Endothelial cell of umbilical vein (primary cell): ENCODE measurements around the gene CD37. TPM values are rescaled to one million over a fixed set of nuclear protein-coding genes. Genes with fewer than 3 reads are reported as not detected.
"Not testable (repeated sequence)": the region's sequence is repeated elsewhere in the genome, so short reads cannot be mapped to it uniquely, and the experiment has no call there.

ENCODE experiments used
- BruUV-seq: library from RNA; stranded (reverse); fragments of 400-500 nt; replicated peaks from 2 replicates; lab custom pipeline; 2021; lab: Mats Ljungman, UMichigan
- CTCF ChIA-PET: fragments of 300-600, 350-600 bp; sonication (Branson Sonifier 250); formaldehyde crosslinking; loops from one replicate; lab custom pipeline; 2021; ENCODE audit warnings: antibody characterized with exemption, inconsistent platforms; lab: Charles Lee
- POLR2A ChIA-PET: fragments of 300-600, 350-600 bp; sonication (Branson Sonifier 250); formaldehyde crosslinking; loops from one replicate; lab custom pipeline; 2021; ENCODE audit warnings: antibody characterized with exemption, inconsistent platforms; lab: Charles Lee
- DNase-seq: peaks from one replicate; pipeline ENCODE4 v3.0.0-alpha.2; 2011; ENCODE audit warnings: low read depth, low spot score
- FAIRE-seq: peaks from 2 replicates; lab custom pipeline; 2011; peaks lifted over from hg19 to GRCh38; lab: Jason Lieb, UNC
- H2AFZ ChIP-seq: 2 replicates; pipeline ENCODE4 v1.6.0; 2012; ENCODE audit warnings: low read depth, low read length, control low read depth, inconsistent platforms
- H3K27ac ChIP-seq: 2 replicates; pipeline ENCODE4 v1.5.1; 2011; ENCODE audit warnings: low read depth, mild to moderate bottlenecking, control low read depth, low read length, moderate library complexity; ENCODE audit not compliant: insufficient read depth
- H3K27me3 ChIP-seq, 2 experiments: 2 replicates each; pipeline versions ENCODE4 v1.6.0 to v1.6.1; 2011; ENCODE audit warnings: low read length in 2 of 2, mixed read lengths in 1 of 2; ENCODE audit not compliant: control insufficient read depth in 2 of 2, insufficient read depth in 2 of 2
- H3K36me3 ChIP-seq, 2 experiments: 2 replicates in 1 of 2; 3 replicates in 1 of 2; pipeline ENCODE4 v1.5.1; 2011; ENCODE audit warnings: low read length in 2 of 2, mild to moderate bottlenecking in 1 of 2, moderate library complexity in 1 of 2; ENCODE audit not compliant: control insufficient read depth in 2 of 2, insufficient read depth in 2 of 2; ENCODE audit errors: extremely low read depth in 1 of 2
- H3K4me1 ChIP-seq: 3 replicates; pipeline ENCODE4 v1.5.1; 2011; ENCODE audit warnings: mild to moderate bottlenecking, low read length; ENCODE audit not compliant: control insufficient read depth, insufficient read depth; ENCODE audit errors: extremely low read depth
- H3K4me2 ChIP-seq: 2 replicates; pipeline ENCODE4 v1.6.1; 2011; ENCODE audit warnings: low read length, control low read depth, mixed read lengths; ENCODE audit not compliant: insufficient read depth
- H3K4me3 ChIP-seq, 3 experiments: fragments of 200-600 bp in 1 of 3; sonication (generic), shearing (Covaris generic) in 1 of 3; replicated peaks in 1 of 3; 2 replicates each; pipeline ENCODE4 v1.5.1; 2011 to 2016; ENCODE audit warnings: control low read depth in 3 of 3, low read length in 3 of 3, mild to moderate bottlenecking in 2 of 3, inconsistent platforms in 1 of 3, low read depth in 1 of 3, moderate library complexity in 1 of 3; ENCODE audit not compliant: insufficient read depth in 1 of 3
- H3K79me2 ChIP-seq: 2 replicates; pipeline ENCODE4 v1.6.0; 2012; ENCODE audit warnings: low read length, inconsistent platforms; ENCODE audit not compliant: control insufficient read depth, insufficient read depth
- H3K9ac ChIP-seq: replicated peaks from 2 replicates; pipeline ENCODE3; 2011; ENCODE audit warnings: low read length, control low read depth; ENCODE audit not compliant: insufficient read depth; ENCODE audit errors: extremely low read depth
- H3K9me1 ChIP-seq: replicated peaks from 3 replicates; pipeline ENCODE4 v1.6.0; 2011; ENCODE audit warnings: mild to moderate bottlenecking, low read length; ENCODE audit not compliant: control insufficient read depth, insufficient read depth; ENCODE audit errors: extremely low read depth
- H3K9me3 ChIP-seq: replicated peaks from 2 replicates; pipeline ENCODE4 v1.5.1; 2012; ENCODE audit warnings: low read length, inconsistent platforms; ENCODE audit not compliant: control insufficient read depth, insufficient read depth
- H4K20me1 ChIP-seq: replicated peaks from 2 replicates; pipeline ENCODE3; 2011; ENCODE audit warnings: mild to moderate bottlenecking, low read length; ENCODE audit not compliant: control insufficient read depth, insufficient read depth; ENCODE audit errors: extremely low read depth
- EZH2 ChIP-seq: IDR thresholded peaks from 2 replicates; pipeline ENCODE4 v1.6.1; 2012; ENCODE audit warnings: borderline replicate concordance, low read depth, mild to moderate bottlenecking, moderate library complexity, low read length, inconsistent platforms; ENCODE audit not compliant: severe bottlenecking
- FOS ChIP-seq: IDR thresholded peaks from 2 replicates; pipeline ENCODE4 v1.6.1; 2011; ENCODE audit warnings: mild to moderate bottlenecking, low read length, moderate library complexity, borderline replicate concordance; ENCODE audit not compliant: insufficient read depth
- GATA2 ChIP-seq: IDR thresholded peaks from 2 replicates; pipeline ENCODE4 v1.7.0; 2011; ENCODE audit warnings: low read depth, mild to moderate bottlenecking, moderate library complexity, mixed read lengths, low read length; ENCODE audit not compliant: insufficient read length, insufficient read depth
- JUN ChIP-seq: IDR thresholded peaks from 2 replicates; pipeline ENCODE4 v1.6.1; 2011; ENCODE audit warnings: borderline replicate concordance, low read depth; ENCODE audit not compliant: insufficient read length, insufficient read depth
- MYC ChIP-seq: IDR thresholded peaks from one replicate; pipeline ENCODE4 v1.6.1; 2011; ENCODE audit warnings: mild to moderate bottlenecking, low read depth, low read length
- POLR2A ChIP-seq: IDR thresholded peaks from 2 replicates; pipeline ENCODE4 v1.6.1; 2012; ENCODE audit warnings: low read depth, mild to moderate bottlenecking, control low read depth, low read length
- POLR2AphosphoS5 ChIP-seq: IDR thresholded peaks from 2 replicates; pipeline ENCODE4 v1.6.1; 2012; ENCODE audit warnings: low read depth, mild to moderate bottlenecking, control low read depth, low read length, moderate library complexity; ENCODE audit not compliant: insufficient read depth
- dilution Hi-C: fragments of 300-500 bp; cut with MboI; formaldehyde crosslinking; loops from one replicate; pipeline ENCODE4 v1.15.0; 2019; ENCODE audit warnings: low sequenced_read_pairs; ENCODE audit not compliant: extremely low pct_ligation_motif_present
- intact Hi-C: fragments of 100-400 bp; cut with micrococcal nuclease; formaldehyde crosslinking; loops from one replicate; pipeline ENCODE4 v1.10.0; 2022
- polyA plus RNA-seq, 4 experiments: library from polyadenylated mRNA; depleted of rRNA in 3 of 4; stranded (reverse) in 3 of 4; unstranded in 1 of 4; fragments of >200 nt; gene quantifications; 2 replicates each; pipeline versions ENCODE4 v1.2.1 to v1.2.3, GENCODE V29; 2011 to 2012; ENCODE audit warnings: missing spikeins in 1 of 4
- total RNA-seq: library from RNA; stranded (reverse); gene quantifications from 2 replicates; pipeline ENCODE4 v1.2.3, GENCODE V29; 2021
- TF ChIP-seq, protein P1 (sequence below), 2 donors: IDR thresholded peaks; 1 replicate in 1 of 2; 2 replicates in 1 of 2; pipeline ENCODE4 v1.5.1; 2011; ENCODE audit warnings: low read length in 2 of 2, mild to moderate bottlenecking in 2 of 2, moderate library complexity in 2 of 2, control low read depth in 1 of 2, inconsistent platforms in 1 of 2, low read depth in 1 of 2; ENCODE audit not compliant: insufficient read depth in 1 of 2; ENCODE audit errors: extremely low read depth in 1 of 2
- TF ChIP-seq, protein P2 (sequence below): IDR thresholded peaks from 2 replicates; pipeline ENCODE4 v1.6.1; 2011; ENCODE audit not compliant: insufficient read depth, insufficient read length

The CD37 gene
- total and polyA plus RNA-seq, 2 donors (not counting 3 experiments of a cell fraction or from before 2014, with no cell fraction given), result not detected

DNA sequence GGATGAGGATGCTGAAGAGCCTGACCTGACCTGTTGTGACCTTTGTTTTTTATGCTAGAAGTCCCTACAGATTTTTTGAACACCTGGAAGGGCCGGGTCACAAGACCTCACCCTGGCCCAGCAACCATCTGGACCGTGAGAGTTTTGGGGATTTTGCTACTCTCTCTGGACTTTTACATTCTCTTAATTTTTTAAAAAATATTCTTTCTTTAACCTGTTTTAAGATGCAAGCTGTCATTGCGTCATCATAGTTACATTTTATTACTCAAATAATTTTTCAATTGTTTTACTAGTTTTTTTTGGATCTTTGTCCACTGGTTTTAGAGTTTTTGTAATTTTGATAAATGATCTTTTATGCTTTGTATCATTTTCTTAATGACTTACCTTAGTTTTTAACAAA, 36.0 kb downstream of the CD37 start:
- intact Hi-C loops (no loop called here), dilution Hi-C loops (no loop called here)
- ChIA-PET CTCF (no interaction called here), POLR2A (no interaction called here)
- Histone ChIP-seq H3K79me2 (no peaks in the 10 kb centered on the region), H3K27ac (no peak overlapping the region), H3K27me3 (no peaks in the 10 kb centered on the region), H3K9me1 (no peaks in the 10 kb centered on the region), H3K4me1 (no peaks in the 10 kb centered on the region), H3K9me3 (peaks cover 2% of the 10 kb centered on the region), H3K36me3 (no peaks in the 10 kb centered on the region), H4K20me1 (no peaks in the 10 kb centered on the region), H2AFZ (no peak overlapping the region), H3K4me2 (no peak overlapping the region), H3K9ac (no peak overlapping the region), H3K4me3 (no peak overlapping the region)
- FAIRE-seq, result no peak
- TF ChIP-seq POLR2A (no peak), POLR2AphosphoS5 (no peak), MYC (no peak), FOS (no peak), GATA2 (no peak), EZH2 (no peak), JUN (no peak)
- TF ChIP-seq, protein P1, sequence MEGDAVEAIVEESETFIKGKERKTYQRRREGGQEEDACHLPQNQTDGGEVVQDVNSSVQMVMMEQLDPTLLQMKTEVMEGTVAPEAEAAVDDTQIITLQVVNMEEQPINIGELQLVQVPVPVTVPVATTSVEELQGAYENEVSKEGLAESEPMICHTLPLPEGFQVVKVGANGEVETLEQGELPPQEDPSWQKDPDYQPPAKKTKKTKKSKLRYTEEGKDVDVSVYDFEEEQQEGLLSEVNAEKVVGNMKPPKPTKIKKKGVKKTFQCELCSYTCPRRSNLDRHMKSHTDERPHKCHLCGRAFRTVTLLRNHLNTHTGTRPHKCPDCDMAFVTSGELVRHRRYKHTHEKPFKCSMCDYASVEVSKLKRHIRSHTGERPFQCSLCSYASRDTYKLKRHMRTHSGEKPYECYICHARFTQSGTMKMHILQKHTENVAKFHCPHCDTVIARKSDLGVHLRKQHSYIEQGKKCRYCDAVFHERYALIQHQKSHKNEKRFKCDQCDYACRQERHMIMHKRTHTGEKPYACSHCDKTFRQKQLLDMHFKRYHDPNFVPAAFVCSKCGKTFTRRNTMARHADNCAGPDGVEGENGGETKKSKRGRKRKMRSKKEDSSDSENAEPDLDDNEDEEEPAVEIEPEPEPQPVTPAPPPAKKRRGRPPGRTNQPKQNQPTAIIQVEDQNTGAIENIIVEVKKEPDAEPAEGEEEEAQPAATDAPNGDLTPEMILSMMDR (IDR thresholded peaks at IDR 0.05; ENCODE audit: extremely low read depth in 1 of 2, insufficient read depth in 1 of 2, low read depth in 1 of 2, low read length in 2 of 2), result no peak
- TF ChIP-seq, protein P2, sequence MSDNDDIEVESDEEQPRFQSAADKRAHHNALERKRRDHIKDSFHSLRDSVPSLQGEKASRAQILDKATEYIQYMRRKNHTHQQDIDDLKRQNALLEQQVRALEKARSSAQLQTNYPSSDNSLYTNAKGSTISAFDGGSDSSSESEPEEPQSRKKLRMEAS, result no peak
- no peak for DNase-seq
- BruUV-seq, result no TSS peak

DNA sequence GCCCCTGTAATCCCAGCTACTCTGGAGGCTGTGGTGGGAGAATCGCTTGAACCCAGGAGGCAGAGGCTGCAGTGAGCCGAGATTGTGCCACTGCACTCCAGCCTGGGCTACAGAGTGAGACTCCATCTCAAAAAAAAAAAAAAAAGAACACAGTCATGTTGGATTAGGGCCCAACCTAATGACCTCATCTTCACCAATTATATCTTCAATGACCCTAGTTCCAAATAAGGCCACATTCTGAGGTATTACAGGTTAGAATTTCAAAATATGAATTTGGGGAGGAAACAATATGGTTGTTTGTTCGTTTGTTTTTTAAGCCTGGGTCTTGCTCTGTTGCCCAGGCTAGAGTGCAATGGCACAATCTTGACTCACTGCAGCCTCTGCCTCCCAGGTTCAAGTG, 38.0 kb downstream of the CD37 start:
- H3K9ac ChIP-seq, H2AFZ ChIP-seq, H3K9me3 ChIP-seq, H4K20me1 ChIP-seq, DNase-seq, intact Hi-C loops, POLR2A ChIA-PET, BruUV-seq, H3K27me3 ChIP-seq, H3K4me3 ChIP-seq, H3K4me2 ChIP-seq, H3K9me1 ChIP-seq, H3K27ac ChIP-seq, FAIRE-seq, H3K36me3 ChIP-seq, H3K79me2 ChIP-seq, CTCF ChIA-PET, H3K4me1 ChIP-seq, dilution Hi-C loops: not testable (repeated sequence)
